DND-41 (cell line): ENCODE results near the gene C2CD2.

Source experiments
- ATAC-seq: fragments of 200-7000 bp; cut with Tn5 transposase; 3 replicates; pipeline ENCODE4 v1.9.1; 2021; ENCODE audit warnings: low read depth; ENCODE audit not compliant: insufficient read depth
- DNase-seq: peaks from one replicate; pipeline ENCODE4 v3.0.0-alpha.2; 2020
- H2AFZ ChIP-seq: 2 replicates; pipeline ENCODE4 v1.6.0; 2012; ENCODE audit warnings: low read depth, low read length
- H3K27ac ChIP-seq: 2 replicates; pipeline ENCODE4 v1.5.1; 2012; ENCODE audit warnings: low read length, inconsistent platforms
- H3K27me3 ChIP-seq: fragments of 200-600 bp; sonication (generic); 2 replicates; pipeline ENCODE4 v1.6.0; 2012; ENCODE audit warnings: low read length, mild to moderate bottlenecking, inconsistent platforms; ENCODE audit not compliant: insufficient read depth, poor library complexity
- H3K36me3 ChIP-seq: 2 replicates; pipeline ENCODE4 v1.5.1; 2012; ENCODE audit warnings: low read length, inconsistent platforms; ENCODE audit not compliant: insufficient read depth
- H3K4me1 ChIP-seq: 2 replicates; pipeline ENCODE4 v1.5.1; 2012; ENCODE audit warnings: mild to moderate bottlenecking, low read length; ENCODE audit not compliant: insufficient read depth
- H3K4me2 ChIP-seq: 2 replicates; pipeline ENCODE4 v1.6.0; 2012; ENCODE audit warnings: mild to moderate bottlenecking, moderate library complexity, low read length, inconsistent platforms; ENCODE audit not compliant: insufficient read depth
- H3K4me3 ChIP-seq, 2 experiments: fragments of 200-600 bp in 1 of 2; shearing (Covaris generic) in 1 of 2; 2 replicates each; pipeline ENCODE4 v1.5.1; 2012 to 2016; ENCODE audit warnings: inconsistent platforms in 2 of 2, low read length in 2 of 2, mild to moderate bottlenecking in 2 of 2, low read depth in 1 of 2, moderate library complexity in 1 of 2
- H3K79me2 ChIP-seq: 2 replicates; pipeline ENCODE4 v1.6.0; 2012; ENCODE audit warnings: low read length, inconsistent platforms; ENCODE audit not compliant: insufficient read depth
- H3K9ac ChIP-seq: 2 replicates; pipeline ENCODE4 v1.6.0; 2012; ENCODE audit warnings: low read depth, mild to moderate bottlenecking, inconsistent platforms, low read length, moderate library complexity
- H3K9me3 ChIP-seq: 2 replicates; pipeline ENCODE4 v1.5.1; 2012; ENCODE audit warnings: low read length, moderate library complexity, mild to moderate bottlenecking, inconsistent platforms; ENCODE audit not compliant: insufficient read depth, severe bottlenecking
- H4K20me1 ChIP-seq: 2 replicates; pipeline ENCODE4 v1.6.0; 2012; ENCODE audit warnings: low read length; ENCODE audit not compliant: insufficient read depth
- EZH2 ChIP-seq: IDR thresholded peaks from 3 replicates; pipeline ENCODE4 v1.6.1; 2012; ENCODE audit warnings: borderline replicate concordance, low read depth, mild to moderate bottlenecking, moderate library complexity, low read length, inconsistent platforms; ENCODE audit not compliant: severe bottlenecking
- TF ChIP-seq, protein P1 (sequence below): IDR thresholded peaks from 2 replicates; pipeline ENCODE4 v1.5.1; 2012; ENCODE audit warnings: borderline replicate concordance, low read length, moderate library complexity, mild to moderate bottlenecking; ENCODE audit not compliant: poor library complexity, severe bottlenecking; ENCODE audit errors: extremely low read depth

C2CD2 gene

GRCh38 chr21:41867313-41867712, 86.5 kb downstream of the C2CD2 start:
- H3K27me3 ChIP-seq = no peaks in the 10 kb centered on the region
- no peaks in the 10 kb centered on the region for H3K9me3 ChIP-seq
- no peak for DNase-seq
- 0 out of 2 replicates have a peak, but pooled peaks cover 3% of the 10 kb centered on the region for H3K36me3 ChIP-seq
- no peak overlapping the region for H3K4me2 ChIP-seq
- H3K27ac ChIP-seq = no peak overlapping the region
- H3K79me2 ChIP-seq = peaks cover 79% of the 10 kb centered on the region
- H4K20me1 ChIP-seq = peaks cover 28% of the 10 kb centered on the region; the same call in 1 of the 2 replicates
- TF ChIP-seq EZH2 = no peak
- TF ChIP-seq, protein P1, sequence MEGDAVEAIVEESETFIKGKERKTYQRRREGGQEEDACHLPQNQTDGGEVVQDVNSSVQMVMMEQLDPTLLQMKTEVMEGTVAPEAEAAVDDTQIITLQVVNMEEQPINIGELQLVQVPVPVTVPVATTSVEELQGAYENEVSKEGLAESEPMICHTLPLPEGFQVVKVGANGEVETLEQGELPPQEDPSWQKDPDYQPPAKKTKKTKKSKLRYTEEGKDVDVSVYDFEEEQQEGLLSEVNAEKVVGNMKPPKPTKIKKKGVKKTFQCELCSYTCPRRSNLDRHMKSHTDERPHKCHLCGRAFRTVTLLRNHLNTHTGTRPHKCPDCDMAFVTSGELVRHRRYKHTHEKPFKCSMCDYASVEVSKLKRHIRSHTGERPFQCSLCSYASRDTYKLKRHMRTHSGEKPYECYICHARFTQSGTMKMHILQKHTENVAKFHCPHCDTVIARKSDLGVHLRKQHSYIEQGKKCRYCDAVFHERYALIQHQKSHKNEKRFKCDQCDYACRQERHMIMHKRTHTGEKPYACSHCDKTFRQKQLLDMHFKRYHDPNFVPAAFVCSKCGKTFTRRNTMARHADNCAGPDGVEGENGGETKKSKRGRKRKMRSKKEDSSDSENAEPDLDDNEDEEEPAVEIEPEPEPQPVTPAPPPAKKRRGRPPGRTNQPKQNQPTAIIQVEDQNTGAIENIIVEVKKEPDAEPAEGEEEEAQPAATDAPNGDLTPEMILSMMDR = no peak
- H3K4me1 ChIP-seq = no peaks in the 10 kb centered on the region
- no peak overlapping the region for H2AFZ ChIP-seq
- H3K4me3 ChIP-seq = no peak overlapping the region
- no peak for ATAC-seq
- no peak overlapping the region for H3K9ac ChIP-seq

DNA sequence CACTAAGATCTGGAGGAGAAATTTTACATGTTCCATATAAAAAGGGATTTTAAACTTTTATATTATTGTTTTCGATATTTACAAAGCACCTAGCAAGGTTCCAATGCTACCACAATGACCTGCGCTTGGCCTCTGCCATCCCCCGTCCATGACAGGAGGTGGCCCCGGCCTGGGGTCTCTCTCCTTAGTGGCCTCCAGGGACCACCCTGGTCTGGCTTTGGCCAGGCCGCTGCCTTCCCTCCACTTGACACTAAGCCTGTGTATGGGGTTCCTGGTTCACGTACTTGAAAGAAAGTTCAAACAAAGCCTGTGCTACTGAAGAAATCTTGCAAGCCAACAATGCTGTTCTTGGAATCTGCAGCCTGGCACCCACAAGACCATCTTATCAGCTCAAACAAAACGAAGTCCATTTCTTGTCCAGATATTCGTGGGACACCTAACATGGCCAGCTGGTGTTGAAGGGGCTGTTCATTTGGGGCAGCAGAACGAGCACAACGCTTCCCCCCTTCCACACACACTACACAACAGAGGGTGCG, 87.5 kb downstream of the C2CD2 start:
- H3K4me2 ChIP-seq = no peak overlapping the region
- H3K27ac ChIP-seq = no peak overlapping the region
- DNase-seq (no peak), ATAC-seq (no peak)
- H3K9ac ChIP-seq = no peak overlapping the region
- no peak for TF ChIP-seq EZH2
- TF ChIP-seq, protein P1 = no peak
- no peaks in the 10 kb centered on the region for H3K27me3 ChIP-seq
- no peak overlapping the region for H2AFZ ChIP-seq
- H3K4me1 ChIP-seq = no peaks in the 10 kb centered on the region
- no peaks in the 10 kb centered on the region for H3K9me3 ChIP-seq
- no peak overlapping the region for H3K4me3 ChIP-seq
- peaks cover 33% of the 10 kb centered on the region; the same call in 1 of the 2 replicates for H4K20me1 ChIP-seq
- H3K79me2 ChIP-seq = peaks cover 79% of the 10 kb centered on the region
- H3K36me3 ChIP-seq = no peaks in the 10 kb centered on the region

- ATAC-seq (no peak), DNase-seq (no peak)
- Histone ChIP-seq H3K79me2 (peaks cover 79% of the 10 kb centered on the region), H3K4me3 (no peak overlapping the region), H2AFZ (no peak overlapping the region), H3K27me3 (no peaks in the 10 kb centered on the region), H3K27ac (peak overlapping the region; percentile 22; the same call in 1 of the 2 replicates), H3K4me2 (no peak overlapping the region), H3K9me3 (no peaks in the 10 kb centered on the region), H3K9ac (no peak overlapping the region), H3K4me1 (no peaks in the 10 kb centered on the region), H4K20me1 (peaks cover 33% of the 10 kb centered on the region; the same call in 1 of the 2 replicates), H3K36me3 (no peaks in the 10 kb centered on the region)
- TF ChIP-seq, protein P1 = no peak
- no peak for TF ChIP-seq EZH2
Observed at GRCh38 chr21:41865002-41865777, 88.6 kb downstream of the C2CD2 start.
